SK-N-SH (cell line): Measurements from ENCODE around the gene SPATA13.

ENCODE experiments used
- EP300 ChIP-seq, 2 experiments: IDR thresholded peaks; 2 replicates each; pipeline versions ENCODE4 v1.4.0 to v1.6.1; 2012; ENCODE audit warnings: borderline replicate concordance in 1 of 2, low read depth in 1 of 2, low read length in 1 of 2
- POLR2AphosphoS5 ChIP-seq: IDR thresholded peaks from 2 replicates; pipeline ENCODE4 v1.6.1; 2012; ENCODE audit warnings: low read depth, low read length
- TF ChIP-seq, protein P1 (sequence below): fragments of 200-600 bp; sonication (generic); IDR thresholded peaks from 2 replicates; pipeline ENCODE4 v1.6.1; 2017; ENCODE audit warnings: antibody characterized with exemption, mild to moderate bottlenecking, moderate library complexity
- TF ChIP-seq, protein P2 (sequence below): IDR thresholded peaks from 2 replicates; pipeline ENCODE4 v1.4.0; 2012; ENCODE audit warnings: low read depth, borderline replicate concordance
- TF ChIP-seq, protein P3 (sequence below): IDR thresholded peaks from 2 replicates; pipeline ENCODE4 v1.4.0; 2012; ENCODE audit warnings: low read depth, borderline replicate concordance

DNA sequence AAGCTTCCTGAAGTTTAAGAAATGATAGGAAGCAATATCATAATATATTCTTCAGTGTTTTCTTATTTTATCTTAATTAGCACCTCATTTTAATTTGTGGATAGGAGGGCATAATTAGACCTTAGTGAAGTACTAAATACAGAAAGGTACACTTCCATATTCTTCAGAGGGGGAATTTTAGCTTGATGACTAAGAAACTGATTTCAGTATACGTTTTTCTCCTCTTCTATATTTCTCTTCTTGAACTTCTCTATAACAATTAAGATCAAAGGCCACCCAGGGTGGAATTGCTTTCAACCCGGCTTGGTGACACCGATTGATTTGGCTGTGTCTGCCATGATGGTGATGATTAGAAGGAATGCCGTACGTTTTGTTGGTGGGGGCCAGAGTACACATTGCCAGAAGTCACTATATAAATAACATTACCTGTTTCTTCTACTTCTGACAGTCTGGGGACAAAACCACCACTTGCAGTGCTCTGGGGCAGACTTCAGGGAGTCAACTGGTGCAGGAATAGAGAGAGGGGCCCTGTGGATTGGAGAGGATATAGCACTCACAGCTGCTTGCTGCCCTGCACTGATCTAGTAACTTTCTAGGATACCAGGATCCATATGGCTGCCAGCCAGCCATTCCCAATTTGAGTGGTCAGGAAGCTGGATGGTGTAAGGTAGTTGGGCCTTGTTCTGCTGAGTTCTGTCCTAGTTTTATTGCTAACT, 73.8 kb downstream of the SPATA13 start:
- TF ChIP-seq EP300 (IDR thresholded peaks at IDR 0.05; ENCODE audit: borderline replicate concordance in 1 of 2, low read depth in 1 of 2, low read length in 1 of 2) = no peak
- TF ChIP-seq POLR2AphosphoS5 = no peak
- TF ChIP-seq, protein P1, sequence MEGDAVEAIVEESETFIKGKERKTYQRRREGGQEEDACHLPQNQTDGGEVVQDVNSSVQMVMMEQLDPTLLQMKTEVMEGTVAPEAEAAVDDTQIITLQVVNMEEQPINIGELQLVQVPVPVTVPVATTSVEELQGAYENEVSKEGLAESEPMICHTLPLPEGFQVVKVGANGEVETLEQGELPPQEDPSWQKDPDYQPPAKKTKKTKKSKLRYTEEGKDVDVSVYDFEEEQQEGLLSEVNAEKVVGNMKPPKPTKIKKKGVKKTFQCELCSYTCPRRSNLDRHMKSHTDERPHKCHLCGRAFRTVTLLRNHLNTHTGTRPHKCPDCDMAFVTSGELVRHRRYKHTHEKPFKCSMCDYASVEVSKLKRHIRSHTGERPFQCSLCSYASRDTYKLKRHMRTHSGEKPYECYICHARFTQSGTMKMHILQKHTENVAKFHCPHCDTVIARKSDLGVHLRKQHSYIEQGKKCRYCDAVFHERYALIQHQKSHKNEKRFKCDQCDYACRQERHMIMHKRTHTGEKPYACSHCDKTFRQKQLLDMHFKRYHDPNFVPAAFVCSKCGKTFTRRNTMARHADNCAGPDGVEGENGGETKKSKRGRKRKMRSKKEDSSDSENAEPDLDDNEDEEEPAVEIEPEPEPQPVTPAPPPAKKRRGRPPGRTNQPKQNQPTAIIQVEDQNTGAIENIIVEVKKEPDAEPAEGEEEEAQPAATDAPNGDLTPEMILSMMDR = no peak
- TF ChIP-seq, protein P2, sequence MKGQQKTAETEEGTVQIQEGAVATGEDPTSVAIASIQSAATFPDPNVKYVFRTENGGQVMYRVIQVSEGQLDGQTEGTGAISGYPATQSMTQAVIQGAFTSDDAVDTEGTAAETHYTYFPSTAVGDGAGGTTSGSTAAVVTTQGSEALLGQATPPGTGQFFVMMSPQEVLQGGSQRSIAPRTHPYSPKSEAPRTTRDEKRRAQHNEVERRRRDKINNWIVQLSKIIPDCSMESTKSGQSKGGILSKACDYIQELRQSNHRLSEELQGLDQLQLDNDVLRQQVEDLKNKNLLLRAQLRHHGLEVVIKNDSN = no peak
- TF ChIP-seq, protein P3, sequence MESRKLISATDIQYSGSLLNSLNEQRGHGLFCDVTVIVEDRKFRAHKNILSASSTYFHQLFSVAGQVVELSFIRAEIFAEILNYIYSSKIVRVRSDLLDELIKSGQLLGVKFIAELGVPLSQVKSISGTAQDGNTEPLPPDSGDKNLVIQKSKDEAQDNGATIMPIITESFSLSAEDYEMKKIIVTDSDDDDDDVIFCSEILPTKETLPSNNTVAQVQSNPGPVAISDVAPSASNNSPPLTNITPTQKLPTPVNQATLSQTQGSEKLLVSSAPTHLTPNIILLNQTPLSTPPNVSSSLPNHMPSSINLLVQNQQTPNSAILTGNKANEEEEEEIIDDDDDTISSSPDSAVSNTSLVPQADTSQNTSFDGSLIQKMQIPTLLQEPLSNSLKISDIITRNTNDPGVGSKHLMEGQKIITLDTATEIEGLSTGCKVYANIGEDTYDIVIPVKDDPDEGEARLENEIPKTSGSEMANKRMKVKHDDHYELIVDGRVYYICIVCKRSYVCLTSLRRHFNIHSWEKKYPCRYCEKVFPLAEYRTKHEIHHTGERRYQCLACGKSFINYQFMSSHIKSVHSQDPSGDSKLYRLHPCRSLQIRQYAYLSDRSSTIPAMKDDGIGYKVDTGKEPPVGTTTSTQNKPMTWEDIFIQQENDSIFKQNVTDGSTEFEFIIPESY = no peak
